Stimulated activated CD8-positive, alpha-beta memory T cell treated with anti-CD3 and anti-CD28 coated beads, Interleukin-4, amount 100 ng/mL, for 1 hour (primary cell): ENCODE data around the gene FDXACB1.
A peak's percentile ranks its signal among the peaks of the same experiment; 100 is the strongest.

Experiments
- DNase-seq, 2 donors: peaks; one replicate each; pipeline ENCODE4 v3.0.0-alpha.2; 2020; ENCODE audit warnings: low read depth in 2 of 2, low spot score in 1 of 2

FDXACB1 gene, protein sequence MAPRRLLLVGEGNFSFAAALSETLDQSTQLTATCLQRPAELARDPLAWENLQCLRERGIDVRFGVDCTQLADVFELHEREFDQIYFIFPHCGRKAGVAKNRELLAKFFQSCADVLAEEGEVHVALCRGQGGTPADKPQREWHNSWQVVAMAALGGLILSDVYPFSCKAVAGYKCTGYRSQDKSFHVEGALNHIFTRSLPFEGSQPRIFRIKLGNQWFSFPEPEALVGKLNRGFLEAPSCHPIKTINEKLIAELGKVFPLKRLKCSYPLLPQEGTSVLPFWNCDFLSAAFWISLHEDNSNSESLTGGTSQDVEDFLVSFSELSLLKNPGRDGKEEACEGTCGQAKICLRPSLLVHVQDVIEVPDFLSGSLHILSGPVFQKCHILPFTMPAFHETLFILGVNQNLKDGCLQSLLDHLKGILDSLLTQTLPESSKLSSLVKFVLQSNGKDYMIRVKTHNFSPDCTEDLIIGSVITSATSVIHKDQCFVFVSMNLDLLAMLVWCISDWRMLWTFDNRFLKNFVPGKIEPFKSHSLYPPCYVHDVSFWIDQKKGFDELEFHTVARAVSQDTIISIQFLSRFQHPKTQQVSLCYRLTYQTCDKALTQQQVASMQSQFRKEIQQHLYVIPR

DNA sequence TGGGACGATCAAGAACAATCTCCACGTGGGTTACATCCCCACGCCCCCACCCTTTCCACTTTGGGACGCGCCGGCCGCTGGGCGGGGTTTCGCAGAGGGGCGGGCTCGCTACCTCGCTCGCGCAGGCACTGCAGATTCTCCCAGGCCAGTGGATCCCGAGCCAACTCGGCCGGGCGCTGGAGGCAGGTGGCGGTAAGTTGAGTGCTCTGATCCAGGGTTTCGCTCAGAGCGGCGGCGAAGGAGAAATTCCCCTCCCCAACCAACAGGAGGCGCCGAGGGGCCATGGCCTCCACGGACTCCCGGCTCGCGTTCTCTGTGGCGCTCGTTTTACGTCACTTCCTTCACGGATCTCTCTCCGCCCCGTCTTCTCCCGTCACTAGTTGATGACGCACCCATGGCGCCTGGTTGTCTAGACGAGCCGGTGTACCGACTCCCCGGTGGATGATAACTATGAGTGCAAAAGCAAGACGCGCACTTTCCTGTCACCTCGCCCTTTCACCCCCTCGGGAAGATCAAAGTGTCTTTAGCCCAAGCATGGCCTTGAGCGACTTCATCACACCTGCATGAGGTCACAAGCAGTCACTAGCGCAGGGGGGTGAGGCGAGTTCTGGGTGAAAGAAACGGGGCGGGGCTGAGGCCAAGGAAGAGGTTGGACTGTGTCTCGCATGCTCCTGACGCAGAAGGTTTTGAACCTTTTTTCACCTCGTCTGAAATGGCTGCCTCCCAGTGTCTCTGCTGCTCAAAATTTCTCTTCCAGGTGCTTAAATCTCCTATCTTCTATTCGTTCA, at the start of gene FDXACB1, which contains the start of gene CFAP68:
FDXACB1 (minus strand) TSS at position 317 of the 788 bp plus-strand sequence; CDS start at position 284, 33 bp downstream.
CFAP68 (plus strand) TSS at position 693 of the 788 bp plus-strand sequence; CDS start at position 713, 20 bp downstream.
- peak; percentile 90 for DNase-seq

DNA sequence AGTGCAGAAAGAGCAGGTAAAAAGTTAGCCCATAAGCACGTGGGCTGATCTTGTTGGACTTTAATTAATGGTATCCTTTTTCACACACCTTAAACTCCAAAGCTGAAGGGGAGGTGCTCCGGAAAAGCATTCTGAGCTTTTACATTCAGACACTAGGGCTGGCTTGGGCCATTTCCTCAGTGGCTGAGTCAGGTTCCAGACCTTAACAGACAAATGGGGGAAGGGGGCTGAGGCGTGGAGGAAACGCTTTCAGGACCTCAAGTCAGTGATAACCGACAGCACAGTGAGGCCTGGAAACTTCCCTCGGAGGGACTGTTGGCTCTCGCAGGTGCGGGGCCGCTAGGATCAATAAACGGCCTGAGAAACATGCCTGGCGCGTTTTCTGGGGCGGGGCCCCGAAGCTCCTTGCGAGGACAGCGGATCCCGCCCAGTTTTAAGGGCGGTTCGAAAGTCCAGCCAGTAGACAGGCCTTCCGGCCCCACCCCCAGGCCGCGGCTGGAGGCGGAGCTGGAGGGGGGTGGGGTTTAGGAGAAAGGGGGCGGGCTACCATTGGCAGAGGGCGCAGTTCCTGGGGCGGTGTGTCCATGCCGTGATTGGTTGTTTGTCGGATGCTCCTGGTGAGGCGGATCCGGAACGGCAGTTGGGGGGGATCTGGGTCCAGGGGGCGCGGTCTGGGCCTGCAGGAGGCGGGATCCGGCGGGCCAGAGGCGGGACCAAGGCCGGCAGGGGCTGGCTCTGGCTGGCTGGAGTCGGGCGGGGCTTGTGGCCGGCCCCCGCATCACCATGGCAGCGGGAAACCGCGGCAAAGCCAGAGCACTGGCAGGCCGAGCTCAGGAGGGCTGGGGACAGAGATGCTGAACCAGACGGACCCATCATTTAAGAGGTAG, 47.8 kb upstream of the FDXACB1 start:
- peak; percentile 81 to 86 for DNase-seq

DNA sequence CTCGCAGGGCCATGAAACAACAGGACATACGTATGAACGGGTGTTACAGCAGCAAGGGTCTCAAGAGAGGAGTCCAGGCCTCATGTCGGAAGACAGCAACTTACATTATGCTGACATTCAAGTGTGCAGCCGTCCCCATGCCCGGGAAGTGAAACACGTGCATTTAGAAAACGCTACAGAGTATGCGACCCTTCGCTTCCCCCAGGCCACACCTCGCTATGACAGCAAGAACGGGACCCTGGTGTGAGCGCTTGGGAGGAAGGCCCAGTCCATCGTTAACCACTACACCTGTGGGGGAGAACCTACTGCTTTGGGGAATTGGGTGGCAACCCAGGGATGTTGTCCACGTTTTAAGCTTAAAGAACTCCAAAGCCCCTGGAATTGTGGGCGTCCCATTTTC, 47.0 kb upstream of the FDXACB1 start:
- DNase-seq = no peak

DNA sequence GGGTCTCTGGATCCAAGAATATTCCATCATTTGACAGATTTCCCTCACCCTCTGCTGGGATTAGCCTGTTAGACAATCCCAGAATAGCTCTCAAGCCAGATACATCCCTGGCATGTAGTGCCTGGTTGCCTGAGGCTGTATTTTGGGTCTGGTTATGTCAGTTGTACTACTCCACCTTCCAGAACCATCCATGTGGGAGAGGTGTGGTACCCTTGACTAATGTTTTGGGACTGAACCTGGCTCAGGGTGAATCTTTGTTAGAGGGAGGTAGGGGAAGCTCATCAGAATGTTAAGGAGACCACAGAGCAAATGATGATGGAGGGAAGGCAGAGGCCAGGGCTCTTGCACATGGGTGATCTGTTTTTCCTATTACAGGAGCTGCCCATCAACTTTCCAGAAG, 45.0 kb upstream of the FDXACB1 start:
- no peak for DNase-seq

DNA sequence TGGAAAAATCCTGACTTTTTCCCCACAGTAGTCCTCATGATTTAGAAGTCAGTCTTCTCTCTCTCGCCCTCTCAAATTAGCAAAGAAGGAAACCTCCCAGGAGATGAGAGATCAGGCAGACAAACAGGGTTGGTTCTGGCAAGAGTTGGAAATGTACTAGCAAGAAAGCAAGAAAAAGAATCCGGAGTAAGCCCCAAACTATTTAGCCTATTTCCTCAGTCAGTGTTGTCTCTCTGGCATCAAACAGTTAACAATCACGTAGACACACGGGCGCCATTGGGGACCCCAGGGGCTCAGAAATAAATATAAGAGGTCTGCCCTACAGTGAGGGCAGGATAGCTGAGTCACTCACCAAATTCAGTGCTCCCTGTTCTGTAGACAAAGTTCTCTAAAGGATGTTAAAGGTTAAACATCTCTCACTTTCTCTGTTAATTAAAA, 44.4 kb upstream of the FDXACB1 start:
- no peak for DNase-seq

DNA sequence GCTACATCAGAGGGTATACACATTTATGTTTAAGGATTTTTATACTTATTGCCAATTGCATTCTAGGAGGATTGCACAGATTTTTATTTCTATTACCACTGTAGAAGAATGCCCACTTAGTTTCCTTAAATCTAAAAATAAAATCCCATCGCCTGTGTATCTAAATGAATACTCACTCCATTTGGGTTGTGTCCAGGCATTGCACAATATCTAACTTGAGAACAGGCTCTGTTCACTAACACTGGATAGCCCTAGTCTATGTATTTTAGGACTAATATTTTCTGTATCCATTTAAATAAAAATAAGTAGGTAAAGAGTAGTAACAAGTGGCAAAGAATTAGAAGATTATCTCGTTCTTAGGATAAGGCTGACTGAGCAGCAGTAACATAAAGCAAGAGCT, 43.8 kb upstream of the FDXACB1 start:
- DNase-seq = no peak

DNA sequence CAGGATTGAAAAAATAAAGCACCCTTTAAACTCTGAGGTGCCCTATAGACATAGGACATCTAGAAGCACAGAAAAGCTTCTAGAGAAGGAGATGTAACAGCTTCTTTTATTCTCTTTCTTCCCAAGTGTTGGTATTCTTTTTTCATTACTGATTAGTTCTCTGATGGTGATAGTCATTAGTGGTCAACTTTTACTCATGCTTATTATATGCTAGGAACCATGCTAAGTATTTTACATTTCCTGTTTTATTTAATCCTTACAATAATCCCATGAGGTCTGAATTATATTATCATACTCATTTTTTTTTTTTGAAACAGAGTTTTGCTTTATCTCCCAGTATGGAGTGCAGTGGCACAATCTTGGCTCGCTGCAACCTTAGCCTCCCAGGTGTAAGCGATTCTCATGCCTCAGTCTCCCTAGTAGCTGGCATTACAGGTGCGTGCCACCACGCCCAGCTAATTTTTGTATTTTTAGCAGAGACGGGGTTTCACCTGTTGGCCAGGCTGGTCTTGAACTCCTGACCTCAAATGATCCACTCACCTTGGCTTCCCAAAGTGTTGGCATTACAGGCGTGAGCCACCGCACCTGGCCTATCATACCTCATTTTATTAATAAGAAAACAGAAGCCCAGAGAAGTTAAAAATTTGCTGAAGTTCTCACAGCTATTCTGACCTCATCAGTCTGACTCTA, 42.7 kb upstream of the FDXACB1 start:
- DNase-seq = no peak

DNA sequence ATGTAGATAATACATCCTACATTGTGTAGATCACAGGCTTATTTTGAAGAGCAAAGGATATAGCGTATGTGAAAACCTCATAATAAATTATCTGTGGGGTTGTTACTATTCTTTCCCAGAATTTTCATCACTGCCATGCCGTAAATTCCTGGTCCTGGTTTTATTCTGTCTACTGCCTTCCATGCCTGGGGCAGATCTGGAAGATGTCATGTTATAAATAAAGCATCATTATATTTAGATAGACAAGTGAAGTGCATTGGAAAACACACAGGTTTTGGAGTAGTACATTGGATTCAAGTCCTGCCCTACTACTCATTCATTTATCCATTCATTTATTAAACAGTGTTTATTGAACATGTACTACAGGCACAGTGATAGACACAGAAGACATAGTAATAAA, 41.9 kb upstream of the FDXACB1 start:
- DNase-seq = no peak

DNA sequence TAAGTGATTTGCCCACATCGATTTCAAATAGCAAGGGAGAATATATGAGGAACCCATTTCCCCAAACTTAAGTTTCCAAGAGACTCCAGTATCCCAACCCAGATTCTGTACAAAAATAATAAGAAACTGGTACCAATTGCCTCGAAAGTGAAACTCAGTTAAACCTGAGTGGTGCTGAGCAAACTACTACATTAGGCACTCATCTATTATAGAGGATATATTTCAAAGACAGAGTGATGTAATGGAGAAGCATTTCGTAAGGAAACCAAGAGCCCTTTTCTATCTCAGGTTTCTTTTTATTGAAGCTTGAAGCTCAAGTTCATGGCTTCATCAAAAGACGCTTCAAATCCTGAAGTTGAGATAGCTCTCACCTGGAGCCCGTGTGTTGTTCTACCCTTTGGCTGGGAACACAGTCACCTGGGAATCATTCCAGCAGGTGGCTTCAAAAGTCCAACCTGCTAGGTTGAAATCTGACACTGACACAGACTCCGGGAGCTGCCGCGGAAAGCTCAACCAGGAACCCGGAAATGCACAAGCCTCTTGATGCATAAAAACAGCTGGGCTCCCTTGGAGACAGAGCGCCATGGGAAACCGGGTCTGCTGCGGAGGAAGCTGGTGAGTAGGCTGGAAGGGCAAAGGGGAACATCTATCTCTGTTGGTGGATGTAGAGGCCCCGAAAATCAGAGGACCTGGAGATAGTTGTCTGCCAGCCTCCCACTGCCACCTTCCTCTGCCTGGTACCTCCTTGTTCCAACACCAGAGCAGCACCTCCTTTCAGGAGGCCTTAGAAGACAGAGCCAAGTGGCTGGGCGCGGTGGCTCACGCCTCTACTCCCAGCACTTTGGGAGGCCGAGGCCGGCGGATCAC, 39.7 kb upstream of the FDXACB1 start, which contains the start of gene C11orf52:
C11orf52 (plus strand) TSS at position 524 of the 867 bp plus-strand sequence; CDS start at position 584, 60 bp downstream.
- DNase-seq = no peak

DNA sequence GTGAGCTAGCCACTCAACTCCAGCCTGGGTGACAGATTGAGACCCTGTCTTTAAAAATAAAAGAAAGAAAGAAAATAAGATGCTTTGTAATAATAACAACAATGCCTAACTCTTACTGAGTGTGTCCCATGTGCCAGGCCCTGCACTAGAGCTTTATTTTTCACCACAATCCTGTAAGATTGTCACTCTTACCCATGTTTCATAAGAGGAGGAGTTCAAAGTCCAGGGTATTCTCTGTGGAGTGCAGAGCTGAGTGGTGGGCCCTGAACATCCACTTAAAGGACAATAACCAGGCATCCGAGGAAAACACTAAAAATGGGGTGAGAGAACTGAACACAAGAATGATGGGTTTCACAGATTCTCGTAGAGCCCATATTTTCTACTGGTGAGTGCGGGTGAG, 38.8 kb upstream of the FDXACB1 start:
- no peak for DNase-seq

DNA sequence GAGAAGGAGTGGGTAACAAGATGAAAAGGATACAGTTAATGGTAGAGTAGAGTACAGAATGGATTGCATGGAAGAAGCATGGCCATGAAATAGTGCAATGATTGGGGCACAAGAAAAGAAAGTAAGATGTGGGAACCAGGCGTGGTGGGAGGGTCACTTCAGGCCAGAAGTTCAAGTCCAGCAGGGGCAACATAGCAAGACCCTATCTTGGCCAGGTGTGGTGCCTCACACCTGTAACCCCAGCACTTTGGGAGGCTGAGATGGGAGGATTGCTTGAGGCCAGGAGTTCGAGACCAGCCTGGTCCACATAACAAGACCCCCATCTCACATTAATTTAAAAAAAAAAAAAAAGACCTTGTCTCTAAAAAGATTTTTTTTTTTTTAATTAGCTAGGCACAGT, 38.3 kb upstream of the FDXACB1 start:
- no peak for DNase-seq

DNA sequence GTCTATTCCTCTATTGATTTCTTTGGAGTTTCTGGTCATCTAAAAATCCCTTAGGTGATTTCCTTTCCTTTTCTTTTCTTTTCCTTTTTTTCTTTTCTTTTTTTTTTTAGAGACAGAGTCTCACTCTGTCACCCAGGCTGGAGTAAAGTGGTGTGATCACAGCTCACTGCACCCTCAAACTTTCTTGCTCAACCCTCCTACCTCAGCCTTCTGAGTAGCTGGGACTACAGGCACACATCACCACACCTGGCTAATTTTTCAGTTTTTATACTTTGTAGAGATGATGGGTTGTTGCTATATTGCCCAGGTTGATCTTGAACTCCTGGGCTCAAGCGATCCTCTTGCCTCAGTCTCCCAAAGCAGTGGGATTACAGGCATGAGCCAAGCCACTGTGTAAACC, 37.8 kb upstream of the FDXACB1 start:
- no peak for DNase-seq

DNA sequence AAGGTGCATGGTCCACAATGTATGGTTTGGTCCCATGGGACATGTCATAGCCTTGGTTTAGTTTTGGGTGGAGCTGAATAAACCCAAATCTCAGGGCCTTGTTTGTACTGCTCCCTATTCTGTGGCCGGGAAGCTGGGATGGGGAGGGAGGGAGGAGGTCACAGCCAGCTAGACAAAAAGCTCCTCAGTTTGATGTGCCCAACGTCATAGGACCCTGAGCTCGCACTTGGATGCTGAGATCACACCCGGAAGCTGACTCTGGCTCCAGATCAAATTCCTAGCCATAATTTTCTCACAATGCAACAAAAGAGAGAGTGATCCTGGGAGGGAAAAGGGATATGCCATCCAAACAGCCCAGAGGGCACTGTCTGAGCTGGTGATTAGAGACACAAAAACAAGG, 35.0 kb upstream of the FDXACB1 start:
- DNase-seq = no peak

DNA sequence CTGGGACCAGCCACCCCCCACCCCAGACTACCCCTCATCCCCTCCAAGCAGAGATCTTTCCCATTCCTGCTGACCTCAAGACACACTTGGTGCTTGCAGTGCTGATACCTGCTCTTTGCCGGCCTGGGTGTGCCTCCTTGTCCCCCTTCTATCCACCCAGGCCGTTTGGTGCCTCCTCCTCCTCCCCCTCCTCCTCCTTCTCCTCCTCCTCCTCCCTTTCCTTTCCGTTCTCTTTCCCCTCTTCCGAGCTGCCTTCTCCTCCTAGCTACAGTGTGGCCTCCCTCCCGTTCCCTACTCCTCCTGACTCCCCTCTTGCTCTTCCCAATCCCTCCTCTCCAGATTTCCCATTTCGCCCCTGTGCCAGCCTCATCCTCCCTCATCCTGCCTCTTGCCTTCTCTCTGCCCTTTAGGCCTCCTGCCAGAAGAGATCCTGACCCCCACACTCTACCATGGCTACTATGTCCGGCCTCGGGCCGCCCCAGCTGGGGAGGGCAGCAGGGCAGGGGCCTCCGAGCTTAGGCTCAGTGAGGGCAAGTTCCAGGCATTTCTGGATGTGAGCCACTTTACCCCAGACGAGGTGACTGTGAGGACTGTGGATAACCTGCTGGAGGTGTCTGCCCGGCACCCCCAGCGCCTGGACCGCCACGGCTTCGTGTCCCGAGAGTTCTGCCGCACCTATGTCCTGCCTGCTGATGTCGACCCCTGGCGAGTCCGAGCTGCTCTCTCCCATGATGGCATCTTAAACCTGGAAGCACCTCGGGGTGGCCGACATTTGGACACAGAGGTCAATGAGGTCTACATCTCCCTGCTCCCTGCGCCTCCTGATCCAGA, 34.3 kb upstream of the FDXACB1 start:
- DNase-seq = no peak

DNA sequence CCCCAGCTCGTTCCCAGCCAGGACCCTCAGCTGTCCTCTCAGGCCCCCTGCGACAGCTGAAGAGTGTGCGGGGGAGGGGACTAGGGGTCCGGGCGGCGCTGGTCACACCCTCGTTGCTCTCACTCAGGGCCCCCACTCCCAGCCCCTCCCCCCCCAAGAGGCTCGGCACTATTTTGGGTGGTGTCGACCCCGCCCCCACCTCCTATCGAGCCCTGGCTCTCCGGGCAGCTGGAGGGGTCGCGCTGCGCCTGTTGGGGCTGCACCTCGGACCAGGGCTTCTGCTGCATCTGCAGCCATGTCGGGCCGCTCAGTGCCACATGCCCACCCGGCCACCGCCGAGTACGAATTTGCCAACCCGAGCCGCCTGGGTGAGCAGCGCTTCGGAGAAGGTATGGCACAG, 33.6 kb upstream of the FDXACB1 start, which contains the start of gene HSPB2:
HSPB2 (plus strand) TSS at position 200 of the 400 bp plus-strand sequence; CDS start at position 296, 96 bp downstream.
- no peak for DNase-seq

DNA sequence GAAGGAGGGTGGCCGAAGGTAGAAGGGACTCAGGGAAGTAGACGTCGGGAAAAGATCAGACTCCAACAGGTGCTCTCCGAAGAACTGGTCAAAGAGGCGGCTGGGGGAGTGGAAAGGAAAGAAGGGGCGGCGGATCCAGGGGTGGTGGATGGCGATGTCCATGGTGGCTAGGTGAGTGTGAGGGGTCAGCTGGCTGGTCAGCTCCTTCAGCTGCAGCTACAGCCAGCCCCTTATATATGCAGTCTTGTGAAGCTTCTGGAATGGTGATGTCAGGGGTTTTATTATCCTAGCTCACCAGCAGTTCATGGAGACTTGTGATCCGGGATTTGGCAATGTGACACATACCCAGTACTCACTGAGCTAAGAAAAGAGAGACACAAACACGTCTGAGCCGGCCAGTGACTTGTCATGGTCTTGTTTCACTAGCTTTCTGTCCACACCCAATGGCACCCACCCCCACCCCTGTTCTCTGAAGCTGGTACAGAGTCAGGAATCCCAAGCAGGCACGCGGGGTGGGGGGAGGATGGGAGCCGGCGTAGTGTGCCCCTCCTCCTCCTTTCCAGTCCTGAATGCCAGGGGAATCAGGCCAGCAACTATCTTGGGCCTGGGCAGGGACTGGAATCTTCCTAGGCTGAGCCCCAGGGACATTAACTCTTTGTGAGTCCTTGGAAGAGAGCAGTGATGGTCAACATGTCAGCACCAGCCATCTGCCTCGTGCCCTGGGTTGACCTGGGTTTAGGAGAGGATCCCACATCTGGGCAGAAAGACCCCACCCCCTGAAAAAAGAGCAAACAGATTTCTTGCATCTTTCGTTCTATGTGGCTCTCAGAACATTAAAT, 32.8 kb upstream of the FDXACB1 start, which contains the start of gene CRYAB:
CRYAB (minus strand) TSS at position 208 of the 839 bp plus-strand sequence; CDS start at position 162, 46 bp downstream.
- no peak for DNase-seq
